Nucleus accumbens (tissue), 56 donors: Measurements from ENCODE around the gene SLC1A4.

Source experiments
- DNase-seq, 56 donors: peaks; one replicate each; lab custom pipeline; 2025; lab: John Stamatoyannopoulos, UW

The SLC1A4 gene

GRCh38 chr2:65067806-65068553 is 78.8 kb downstream of the SLC1A4 start:
- DNase-seq: no peak

DNA sequence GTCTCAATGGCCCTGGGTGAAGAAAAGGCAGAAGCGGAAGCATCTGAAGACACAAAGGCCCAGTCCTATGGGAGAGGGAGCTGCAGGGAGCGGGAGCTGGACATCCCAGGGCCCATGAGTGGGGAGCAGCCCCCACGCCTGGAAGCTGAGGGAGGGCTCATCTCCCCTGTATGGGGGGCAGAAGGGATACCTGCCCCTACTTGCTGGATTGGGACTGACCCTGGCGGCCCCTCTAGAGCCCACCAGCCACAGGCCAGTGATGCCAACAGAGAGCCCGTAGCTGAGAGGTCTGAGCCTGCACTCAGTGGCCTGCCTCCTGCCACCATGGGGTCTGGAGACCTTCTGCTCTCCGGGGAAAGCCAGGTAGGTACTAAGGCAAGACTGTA is 80.2 kb downstream of the SLC1A4 start:
- DNase-seq: no peak

- peak in 4 of 56 donors; percentile 11 to 25 (median 16) for DNase-seq
Measured at GRCh38 chr2:65070172-65070830, 81.1 kb downstream of the SLC1A4 start.

GRCh38 chr2:65070856-65071255 is 81.7 kb downstream of the SLC1A4 start:
- DNase-seq: no peak

GRCh38 chr2:65071499-65072180 is 82.4 kb downstream of the SLC1A4 start:
- no peak for DNase-seq

DNA sequence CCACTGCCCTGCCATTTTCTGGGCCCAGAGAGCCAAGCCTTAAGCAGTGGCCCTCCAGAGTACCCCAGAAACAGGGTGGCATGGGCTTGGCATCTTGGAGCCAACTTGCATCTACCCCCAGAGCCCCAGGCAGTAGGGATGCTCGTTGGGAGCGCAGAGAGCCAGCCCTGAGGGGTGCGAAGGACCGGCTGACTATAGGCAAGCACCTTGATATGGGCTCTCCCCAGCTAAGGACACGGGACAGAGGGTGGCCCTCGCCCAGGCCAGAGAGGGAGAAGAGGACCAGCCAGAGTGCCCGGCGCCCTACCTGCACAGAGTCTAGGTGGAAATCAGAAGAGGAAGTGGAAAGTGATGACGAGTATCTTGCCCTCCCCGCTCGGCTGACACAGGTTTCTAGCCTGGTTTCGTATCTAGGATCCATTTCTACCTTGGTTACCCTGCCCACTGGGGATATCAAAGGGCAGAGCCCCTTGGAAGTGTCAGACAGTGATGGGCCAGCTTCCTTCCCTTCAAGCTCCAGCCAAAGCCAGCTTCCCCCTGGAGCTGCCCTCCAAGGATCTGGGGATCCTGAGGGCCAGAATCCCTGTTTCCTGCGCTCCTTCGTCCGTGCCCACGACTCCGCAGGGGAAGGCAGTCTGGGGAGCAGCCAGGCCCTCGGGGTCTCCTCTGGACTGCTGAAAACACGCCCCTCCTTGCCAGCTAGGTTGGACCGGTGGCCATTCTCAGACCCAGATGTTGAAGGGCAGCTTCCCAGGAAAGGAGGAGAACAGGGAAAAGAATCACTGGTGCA is 83.2 kb downstream of the SLC1A4 start:
- no peak for DNase-seq
